GM12865 (cell line): ENCODE results near the gene FITM1.

Experiments used
- DNase-seq: peaks from one replicate; pipeline ENCODE4 v3.0.0; 2010; ENCODE audit warnings: low read depth
- H3K4me3 ChIP-seq: 2 replicates; pipeline ENCODE4 v1.5.1; 2011; ENCODE audit warnings: mild to moderate bottlenecking, low read depth, low read length, control low read depth
- TF ChIP-seq, protein P1 (sequence below): IDR thresholded peaks from 2 replicates; pipeline ENCODE4 v1.5.1; 2011; ENCODE audit warnings: low read length, control low read depth, low read depth, inconsistent platforms; ENCODE audit not compliant: insufficient read depth; ENCODE audit errors: missing control alignments

Gene FITM1

DNA sequence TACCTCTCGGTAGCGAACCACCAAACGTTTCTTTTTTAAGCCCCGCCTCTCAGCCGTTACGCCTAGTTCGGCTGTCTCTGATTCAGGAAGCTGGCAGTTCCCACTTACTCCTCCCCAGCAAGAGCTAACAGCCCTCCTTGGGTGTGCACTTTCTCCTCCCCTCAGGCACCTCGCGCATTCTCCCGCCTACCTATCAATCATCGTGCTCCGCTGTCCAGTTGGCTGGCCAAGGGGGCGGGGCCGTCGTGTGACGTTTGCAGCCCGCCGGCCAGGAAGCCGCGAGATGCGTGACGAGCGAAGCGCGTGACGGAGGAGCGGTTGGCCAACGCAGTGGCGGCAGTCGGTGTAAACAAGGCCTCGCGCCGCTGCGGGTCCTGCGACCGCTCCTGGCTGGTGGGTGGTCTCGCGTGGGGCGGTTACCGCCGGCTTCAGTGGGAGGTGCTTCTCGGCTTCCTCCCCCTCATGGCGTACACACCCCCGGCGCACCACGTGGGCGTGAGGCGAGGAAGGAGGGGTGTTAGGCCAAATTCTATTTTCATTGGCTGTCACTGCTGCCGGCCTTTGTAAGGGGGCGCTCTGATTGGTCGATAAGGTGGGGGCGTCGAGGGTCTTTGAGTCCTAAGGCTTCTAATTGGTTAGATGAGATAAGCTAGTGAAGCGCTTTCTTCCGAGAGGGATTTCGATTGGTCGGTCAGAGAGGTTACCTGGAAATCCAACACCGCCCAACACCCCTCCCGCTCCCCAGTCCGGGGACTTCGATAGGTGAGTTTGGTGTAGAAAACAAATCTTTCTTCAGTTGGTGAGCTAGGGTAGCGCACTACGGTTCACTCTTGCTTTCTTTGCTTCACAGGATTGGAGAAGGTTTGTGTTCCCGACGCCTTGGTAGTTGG, 15.7 kb upstream of the FITM1 start, which contains the start of the genes DCAF11 and NRL:
Gene DCAF11, plus strand, starts transcription at position 246 of the 890 bp plus-strand sequence. CDS start 818 bp downstream, outside the sequence.
Gene NRL, minus strand, starts transcription at position 418 of the 890 bp plus-strand sequence. CDS start 32,101 bp downstream, outside the sequence.
- peak; percentile 100 for DNase-seq
- peak within 1 kb of the TSS; percentile 90 for H3K4me3 ChIP-seq
- TF ChIP-seq, protein P1, sequence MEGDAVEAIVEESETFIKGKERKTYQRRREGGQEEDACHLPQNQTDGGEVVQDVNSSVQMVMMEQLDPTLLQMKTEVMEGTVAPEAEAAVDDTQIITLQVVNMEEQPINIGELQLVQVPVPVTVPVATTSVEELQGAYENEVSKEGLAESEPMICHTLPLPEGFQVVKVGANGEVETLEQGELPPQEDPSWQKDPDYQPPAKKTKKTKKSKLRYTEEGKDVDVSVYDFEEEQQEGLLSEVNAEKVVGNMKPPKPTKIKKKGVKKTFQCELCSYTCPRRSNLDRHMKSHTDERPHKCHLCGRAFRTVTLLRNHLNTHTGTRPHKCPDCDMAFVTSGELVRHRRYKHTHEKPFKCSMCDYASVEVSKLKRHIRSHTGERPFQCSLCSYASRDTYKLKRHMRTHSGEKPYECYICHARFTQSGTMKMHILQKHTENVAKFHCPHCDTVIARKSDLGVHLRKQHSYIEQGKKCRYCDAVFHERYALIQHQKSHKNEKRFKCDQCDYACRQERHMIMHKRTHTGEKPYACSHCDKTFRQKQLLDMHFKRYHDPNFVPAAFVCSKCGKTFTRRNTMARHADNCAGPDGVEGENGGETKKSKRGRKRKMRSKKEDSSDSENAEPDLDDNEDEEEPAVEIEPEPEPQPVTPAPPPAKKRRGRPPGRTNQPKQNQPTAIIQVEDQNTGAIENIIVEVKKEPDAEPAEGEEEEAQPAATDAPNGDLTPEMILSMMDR, result no peak

DNA sequence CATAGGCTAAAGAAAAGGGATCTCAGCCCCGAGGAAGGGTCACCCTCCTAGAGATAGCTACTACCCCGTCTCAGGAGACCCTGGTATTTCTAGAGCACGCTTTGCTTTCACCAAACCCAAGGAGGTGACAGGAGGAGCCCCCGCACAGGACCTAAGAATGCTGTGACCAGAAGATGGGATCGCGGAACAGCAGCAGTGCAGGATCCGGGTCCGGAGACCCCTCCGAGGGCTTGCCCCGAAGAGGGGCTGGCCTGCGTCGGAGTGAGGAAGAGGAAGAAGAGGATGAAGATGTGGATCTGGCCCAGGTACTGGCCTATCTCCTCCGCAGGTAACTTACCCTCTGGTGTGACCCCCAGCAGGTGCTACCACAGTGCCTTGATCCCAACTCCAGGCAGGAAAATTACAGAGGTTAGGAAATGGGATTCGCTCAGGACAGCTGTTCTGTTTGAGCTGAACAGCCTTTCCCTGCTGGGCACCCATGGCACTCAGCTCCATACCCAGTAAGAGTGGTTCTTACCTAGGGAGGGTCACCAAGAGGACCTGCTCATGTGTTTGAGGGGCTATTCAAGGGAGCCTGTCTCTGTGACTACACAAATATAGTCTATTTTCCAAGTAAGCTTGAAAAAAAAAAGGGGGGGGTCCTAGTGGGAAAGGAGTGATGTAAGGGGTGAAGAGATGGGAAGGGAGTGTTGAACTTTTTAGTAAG, 14.9 kb upstream of the FITM1 start:
- H3K4me3 ChIP-seq, result peak overlapping the region; percentile 90
- no peak for DNase-seq
- TF ChIP-seq, protein P1, result no peak

DNA sequence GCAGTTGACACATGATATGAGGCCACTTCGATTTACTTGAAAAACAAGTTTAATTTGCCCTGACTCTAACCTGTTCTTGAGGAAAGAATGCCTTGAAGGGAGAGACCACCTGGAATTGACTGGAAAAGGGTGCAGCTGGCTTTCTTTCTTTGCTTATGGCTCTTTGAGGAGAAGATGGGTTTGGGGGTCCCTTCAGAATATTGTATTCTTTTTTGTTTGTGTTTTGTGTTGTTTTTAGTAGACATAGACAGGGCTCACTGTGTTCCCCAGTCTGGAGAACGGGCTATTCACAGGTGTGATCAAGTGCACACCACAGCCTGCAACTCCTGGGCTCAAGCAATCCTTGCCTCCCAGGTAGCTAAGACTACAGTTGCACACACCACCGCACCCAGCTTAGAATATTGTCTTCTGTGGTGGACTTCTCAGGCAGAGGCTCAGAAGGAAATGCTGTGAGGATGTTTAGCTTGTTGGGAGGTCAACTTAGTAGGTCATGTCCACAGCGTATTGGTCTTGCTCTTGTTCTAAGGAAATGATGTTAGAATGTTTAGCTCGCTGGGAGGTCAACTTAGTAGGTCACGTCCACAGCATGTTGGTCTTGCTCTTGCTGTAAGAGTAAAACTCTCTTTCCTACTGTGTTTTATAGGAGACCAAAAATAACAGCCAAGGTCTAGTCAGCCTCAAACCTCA, 14.2 kb upstream of the FITM1 start:
- H3K4me3 ChIP-seq, result peak overlapping the region; percentile 90
- DNase-seq, result no peak
- TF ChIP-seq, protein P1, result no peak

DNA sequence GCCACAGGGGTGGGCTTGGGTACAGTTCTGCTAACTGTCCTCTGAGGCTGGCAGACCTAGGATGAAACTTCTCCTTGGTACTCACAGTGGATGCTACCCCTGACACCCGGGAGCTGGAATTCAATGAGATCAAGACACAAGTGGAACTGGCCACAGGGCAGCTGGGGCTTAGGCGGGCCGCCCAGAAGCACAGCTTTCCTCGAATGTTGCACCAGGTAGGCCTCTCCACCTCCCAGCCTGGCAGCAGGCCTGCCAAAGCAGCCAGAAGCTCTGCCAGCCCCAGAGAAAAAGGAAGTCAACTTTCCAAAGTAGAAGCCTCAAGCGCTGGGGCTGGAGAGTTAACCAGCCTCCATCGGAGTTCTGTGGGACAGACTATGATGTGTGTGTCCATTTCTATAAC, 13.3 kb upstream of the FITM1 start:
- TF ChIP-seq, protein P1, result no peak
- no peak overlapping the region for H3K4me3 ChIP-seq
- DNase-seq, result no peak

DNA sequence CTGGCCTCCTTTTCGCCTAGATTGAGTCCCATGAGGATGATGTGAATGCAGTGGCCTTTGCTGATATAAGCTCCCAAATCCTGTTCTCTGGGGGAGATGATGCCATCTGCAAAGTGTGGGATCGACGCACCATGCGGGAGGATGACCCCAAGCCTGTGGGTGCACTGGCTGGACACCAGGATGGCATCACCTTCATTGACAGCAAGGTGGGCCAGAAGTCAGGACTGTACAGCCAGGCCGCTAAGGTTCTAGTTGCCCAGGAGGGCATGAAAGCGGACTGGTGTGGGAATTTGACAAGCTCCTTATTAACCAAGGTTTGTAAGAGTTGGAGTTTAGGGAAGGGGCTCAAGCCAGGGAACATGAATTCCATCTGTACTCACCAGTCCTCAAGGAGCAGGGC, 10.8 kb upstream of the FITM1 start:
- no peak overlapping the region for H3K4me3 ChIP-seq
- TF ChIP-seq, protein P1, result no peak
- no peak for DNase-seq

DNA sequence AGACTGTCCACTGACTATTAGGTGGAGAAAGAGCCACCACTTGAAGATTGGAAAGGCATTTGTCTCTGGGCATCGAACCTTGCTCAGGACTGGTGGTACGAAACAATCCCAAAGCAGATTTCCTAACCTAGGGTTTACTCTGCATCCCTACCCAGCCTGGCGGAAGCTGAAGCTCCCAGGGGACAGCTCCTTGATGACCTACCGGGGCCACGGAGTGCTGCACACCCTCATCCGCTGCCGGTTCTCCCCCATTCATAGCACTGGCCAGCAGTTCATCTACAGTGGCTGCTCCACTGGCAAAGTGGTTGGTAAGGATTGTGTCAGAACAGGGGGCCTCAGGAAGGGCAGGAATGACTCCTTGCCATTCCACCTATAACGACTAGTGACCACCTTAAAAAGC, 9.2 kb upstream of the FITM1 start:
- no peak for DNase-seq
- TF ChIP-seq, protein P1, result no peak

More for the DNA sequence above, 9.2 kb upstream of the FITM1 start:
- H3K4me3 ChIP-seq, result no peak overlapping the region
